Left renal pelvis (tissue), 4 donors: Measurements from ENCODE around the gene EPAS1. TPM values are rescaled to one million over a fixed set of nuclear protein-coding genes. Genes with fewer than 3 reads are reported as not detected.

Experiments used
- DNase-seq, 4 donors: peaks; one replicate each; pipeline ENCODE4 v3.0.0-alpha.2; 2013; ENCODE audit warnings: low read depth in 4 of 4, low spot score in 3 of 4
- polyA plus RNA-seq, 4 donors: library from polyadenylated mRNA; unstranded; fragments of 120-200 nt; gene quantifications; one replicate each; pipeline ENCODE4 v1.2.1, GENCODE V29; 2013; ENCODE audit not compliant: insufficient read length in 4 of 4

The EPAS1 gene
- polyA plus RNA-seq, 4 donors: 23.0 to 58.5 (median 48.1) TPM

GRCh38 chr2:46360303-46360702, 63.1 kb downstream of the EPAS1 start:
- DNase-seq: no peak

- no peak for DNase-seq
Observed at GRCh38 chr2:46361920-46362666, 64.9 kb downstream of the EPAS1 start.

- DNase-seq: no peak
Observed at GRCh38 chr2:46362667-46363012, 65.4 kb downstream of the EPAS1 start.

GRCh38 chr2:46363535-46364170, 66.4 kb downstream of the EPAS1 start:
- no peak for DNase-seq

GRCh38 chr2:46364797-46365457, 67.7 kb downstream of the EPAS1 start:
- no peak for DNase-seq

GRCh38 chr2:46365913-46366667, 68.9 kb downstream of the EPAS1 start:
- no peak for DNase-seq

- peak in 1 of 4 donors; percentile 29 for DNase-seq
Observed at GRCh38 chr2:46366668-46367052, 69.5 kb downstream of the EPAS1 start.

GRCh38 chr2:46367286-46367685, 70.1 kb downstream of the EPAS1 start:
- no peak for DNase-seq

- no peak for DNase-seq
Observed at GRCh38 chr2:46368401-46368800, 71.2 kb downstream of the EPAS1 start.

GRCh38 chr2:46369783-46370182, 72.6 kb downstream of the EPAS1 start:
- DNase-seq: no peak

- no peak for DNase-seq
Observed at GRCh38 chr2:46371854-46372253, 74.6 kb downstream of the EPAS1 start.

GRCh38 chr2:46372475-46372874, 75.3 kb downstream of the EPAS1 start:
- no peak for DNase-seq

- no peak for DNase-seq
Observed at GRCh38 chr2:46373238-46373637, 76.0 kb downstream of the EPAS1 start.

GRCh38 chr2:46375566-46376125, 78.4 kb downstream of the EPAS1 start:
- DNase-seq: no peak

GRCh38 chr2:46376586-46376985, 79.4 kb downstream of the EPAS1 start:
- no peak for DNase-seq

GRCh38 chr2:46377101-46377581, 79.9 kb downstream of the EPAS1 start:
- DNase-seq: no peak

GRCh38 chr2:46377666-46378560, 80.7 kb downstream of the EPAS1 start:
- no peak for DNase-seq

- DNase-seq: no peak
Observed at GRCh38 chr2:46378616-46379015, 81.4 kb downstream of the EPAS1 start.

GRCh38 chr2:46379213-46380037, 82.2 kb downstream of the EPAS1 start:
- no peak for DNase-seq
